GM21528 (cell line): Measurements from ENCODE around the gene TMEM92.

Experiments used
- ATAC-seq: cut with Tn5 transposase; IDR thresholded peaks from one replicate; pipeline ENCODE4 v1.9.1; 2021; ENCODE audit warnings: mild to moderate bottlenecking, moderate library complexity; ENCODE audit not compliant: unreplicated experiment, low FRiP score

TMEM92 gene

GRCh38 chr17:50274142-50274896 lies at the start of gene TMEM92:
TMEM92 (plus strand) TSS chr17:50274466; CDS start chr17:50274502, 36 bp downstream.
- no peak for ATAC-seq

GRCh38 chr17:50225701-50226240 lies 48.5 kb upstream of the TMEM92 start:
- ATAC-seq: no peak

- ATAC-seq: no peak
Observed at GRCh38 chr17:50234581-50234980, 39.7 kb upstream of the TMEM92 start.

- no peak for ATAC-seq
Observed at GRCh38 chr17:50237901-50238300, 36.4 kb upstream of the TMEM92 start.

GRCh38 chr17:50238601-50239280 lies 35.5 kb upstream of the TMEM92 start:
- no peak for ATAC-seq

GRCh38 chr17:50239937-50240336 lies 34.3 kb upstream of the TMEM92 start:
- ATAC-seq: no peak

GRCh38 chr17:50240851-50241250 lies 33.4 kb upstream of the TMEM92 start:
- ATAC-seq: no peak

- ATAC-seq: no peak
Observed at GRCh38 chr17:50241431-50241830, 32.8 kb upstream of the TMEM92 start.

- no peak for ATAC-seq
Observed at GRCh38 chr17:50244771-50245170, 29.5 kb upstream of the TMEM92 start.

GRCh38 chr17:50248255-50248654 lies 26.0 kb upstream of the TMEM92 start:
- ATAC-seq: no peak

GRCh38 chr17:50252781-50253180 lies 21.5 kb upstream of the TMEM92 start:
- ATAC-seq: no peak

GRCh38 chr17:50255766-50256635 lies 18.3 kb upstream of the TMEM92 start:
- ATAC-seq: no peak

GRCh38 chr17:50256826-50257618 lies 17.2 kb upstream of the TMEM92 start:
- ATAC-seq: no peak

- no peak for ATAC-seq
Observed at GRCh38 chr17:50257676-50258224, 16.5 kb upstream of the TMEM92 start.

GRCh38 chr17:50258647-50259476 lies 15.4 kb upstream of the TMEM92 start:
- no peak for ATAC-seq

- no peak for ATAC-seq
Observed at GRCh38 chr17:50259477-50260324, 14.6 kb upstream of the TMEM92 start.

- no peak for ATAC-seq
Observed at GRCh38 chr17:50260501-50260911, 13.8 kb upstream of the TMEM92 start.
